ENCODE measurements around the gene PKP1.

Gene PKP1

GRCh38 chr1:201279313-201279712 is 4.0 kb upstream of the PKP1 start:
- TF ChIP-seq ZFX (IDR thresholded peaks at IDR 0.05) (no peak), CTCF (conservative IDR thresholded peaks at IDR 0.05) (no peak)

GRCh38 chr1:201280884-201281283 is 2.4 kb upstream of the PKP1 start:
- no peak for TF ChIP-seq ZFX (IDR thresholded peaks at IDR 0.05)
- H3K27ac ChIP-seq, result peak overlapping the region; percentile 98

More at GRCh38 chr1:201279313-201279712, 4.0 kb upstream of the PKP1 start:
- peak overlapping the region; percentile 98 for H3K27ac ChIP-seq

- H3K27ac ChIP-seq, result peak overlapping the region; percentile 98
- TF ChIP-seq ZFX (IDR thresholded peaks at IDR 0.05) (no peak), CTCF (conservative IDR thresholded peaks at IDR 0.05) (no peak)
Observed at GRCh38 chr1:201281573-201281972, 1.7 kb upstream of the PKP1 start.

- H3K27ac ChIP-seq, result peak overlapping the region; percentile 98; the same call in 1 of the 2 replicates
- TF ChIP-seq CTCF (conservative IDR thresholded peaks at IDR 0.05) (no peak), ZFX (IDR thresholded peaks at IDR 0.05) (no peak)
Observed at GRCh38 chr1:201282216-201282615, 1.1 kb upstream of the PKP1 start.

- peak overlapping the region; percentile 98 for H3K27ac ChIP-seq
- TF ChIP-seq CTCF (conservative IDR thresholded peaks at IDR 0.05) (no peak), ZFX (IDR thresholded peaks at IDR 0.05) (no peak)
Observed at GRCh38 chr1:201283836-201284553, 689 bp downstream of the PKP1 start.

- TF ChIP-seq ZFX (IDR thresholded peaks at IDR 0.05), result no peak
- no peak for TF ChIP-seq CTCF (conservative IDR thresholded peaks at IDR 0.05)
- peak overlapping the region; percentile 98 for H3K27ac ChIP-seq
Observed at GRCh38 chr1:201284636-201285035, 1.3 kb downstream of the PKP1 start.

GRCh38 chr1:201285846-201286245 is 2.5 kb downstream of the PKP1 start:
- TF ChIP-seq ZFX (IDR thresholded peaks at IDR 0.05) (no peak), CTCF (conservative IDR thresholded peaks at IDR 0.05) (no peak)
- peak overlapping the region; percentile 10; the same call in 1 of the 2 replicates for H3K27ac ChIP-seq

GRCh38 chr1:201286445-201286844 is 3.1 kb downstream of the PKP1 start:
- no peak for TF ChIP-seq CTCF (conservative IDR thresholded peaks at IDR 0.05)
- TF ChIP-seq ZFX (IDR thresholded peaks at IDR 0.05), result no peak
- peak overlapping the region; percentile 10; the same call in 1 of the 2 replicates for H3K27ac ChIP-seq

Data from C4-2B (cell line).